ENCODE measurements around the gene VPS13A. TPM values are rescaled to one million over a fixed set of nuclear protein-coding genes. Genes with fewer than 3 reads are reported as not detected.

The VPS13A gene
- total RNA-seq, 1 donor from 2014 or later, result 30.5 TPM

DNA sequence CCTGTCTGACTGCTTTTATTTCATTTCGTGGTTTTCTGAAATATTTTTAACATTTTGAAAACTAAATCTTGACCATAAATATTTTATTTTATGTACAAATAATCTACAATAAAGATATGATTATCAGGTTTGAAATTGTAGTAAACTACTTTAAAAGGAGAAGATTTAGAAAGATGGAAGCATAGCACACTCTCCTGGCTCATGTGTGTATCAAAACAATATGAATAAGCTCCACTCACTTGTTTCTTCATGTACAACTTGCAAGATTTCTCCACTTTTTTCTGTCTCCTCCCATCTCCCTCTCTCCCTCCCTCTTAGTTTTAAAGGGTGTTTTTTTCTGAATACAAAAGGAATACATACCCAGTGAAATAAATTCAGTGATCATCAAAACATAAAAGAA is 15.4 kb upstream of the VPS13A start:
- Mint-ChIP-seq H3K9me3 (no peaks in the 10 kb centered on the region), H3K4me3 (no peak overlapping the region), H3K4me1 (ENCODE audit: unreplicated experiment) (no peaks in the 10 kb centered on the region), H3K36me3 (no peaks in the 10 kb centered on the region), H3K27me3 (peaks cover 5% of the 10 kb centered on the region), H3K27ac (no peak overlapping the region)
- TF ChIP-seq, protein P1, sequence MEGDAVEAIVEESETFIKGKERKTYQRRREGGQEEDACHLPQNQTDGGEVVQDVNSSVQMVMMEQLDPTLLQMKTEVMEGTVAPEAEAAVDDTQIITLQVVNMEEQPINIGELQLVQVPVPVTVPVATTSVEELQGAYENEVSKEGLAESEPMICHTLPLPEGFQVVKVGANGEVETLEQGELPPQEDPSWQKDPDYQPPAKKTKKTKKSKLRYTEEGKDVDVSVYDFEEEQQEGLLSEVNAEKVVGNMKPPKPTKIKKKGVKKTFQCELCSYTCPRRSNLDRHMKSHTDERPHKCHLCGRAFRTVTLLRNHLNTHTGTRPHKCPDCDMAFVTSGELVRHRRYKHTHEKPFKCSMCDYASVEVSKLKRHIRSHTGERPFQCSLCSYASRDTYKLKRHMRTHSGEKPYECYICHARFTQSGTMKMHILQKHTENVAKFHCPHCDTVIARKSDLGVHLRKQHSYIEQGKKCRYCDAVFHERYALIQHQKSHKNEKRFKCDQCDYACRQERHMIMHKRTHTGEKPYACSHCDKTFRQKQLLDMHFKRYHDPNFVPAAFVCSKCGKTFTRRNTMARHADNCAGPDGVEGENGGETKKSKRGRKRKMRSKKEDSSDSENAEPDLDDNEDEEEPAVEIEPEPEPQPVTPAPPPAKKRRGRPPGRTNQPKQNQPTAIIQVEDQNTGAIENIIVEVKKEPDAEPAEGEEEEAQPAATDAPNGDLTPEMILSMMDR (conservative IDR thresholded peaks at IDR 0.05), result no peak
- DNase-seq (ENCODE audit: extremely low spot score, unreplicated experiment), result no peak

DNA sequence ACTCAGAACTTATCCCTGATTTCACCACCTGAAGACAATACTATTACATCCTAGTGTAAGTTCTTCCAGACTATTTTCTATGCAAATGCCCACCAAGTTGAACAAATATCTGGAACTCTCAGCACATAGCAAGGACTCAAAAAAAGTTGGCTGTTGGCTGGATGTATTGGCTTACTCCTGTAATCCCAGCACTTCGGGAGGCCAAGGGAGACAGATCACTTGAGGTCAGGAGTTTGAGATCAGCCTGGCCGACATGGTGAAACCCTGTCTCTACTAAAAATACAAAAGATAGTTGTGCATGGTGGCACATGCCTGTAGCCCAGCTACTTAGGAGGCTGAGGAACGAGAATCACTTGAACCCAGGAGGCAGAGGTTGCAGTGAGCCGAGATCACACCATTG is 15.0 kb upstream of the VPS13A start:
- no peaks in the 10 kb centered on the region for H3K36me3 Mint-ChIP-seq
- no peaks in the 10 kb centered on the region for H3K4me1 Mint-ChIP-seq (ENCODE audit: unreplicated experiment)
- no peak overlapping the region for H3K27ac Mint-ChIP-seq
- H3K9me3 Mint-ChIP-seq, result no peaks in the 10 kb centered on the region
- DNase-seq (ENCODE audit: extremely low spot score, unreplicated experiment), result no peak
- no peak overlapping the region for H3K4me3 Mint-ChIP-seq
- TF ChIP-seq, protein P1 (conservative IDR thresholded peaks at IDR 0.05), result no peak
- H3K27me3 Mint-ChIP-seq, result peaks cover 5% of the 10 kb centered on the region

DNA sequence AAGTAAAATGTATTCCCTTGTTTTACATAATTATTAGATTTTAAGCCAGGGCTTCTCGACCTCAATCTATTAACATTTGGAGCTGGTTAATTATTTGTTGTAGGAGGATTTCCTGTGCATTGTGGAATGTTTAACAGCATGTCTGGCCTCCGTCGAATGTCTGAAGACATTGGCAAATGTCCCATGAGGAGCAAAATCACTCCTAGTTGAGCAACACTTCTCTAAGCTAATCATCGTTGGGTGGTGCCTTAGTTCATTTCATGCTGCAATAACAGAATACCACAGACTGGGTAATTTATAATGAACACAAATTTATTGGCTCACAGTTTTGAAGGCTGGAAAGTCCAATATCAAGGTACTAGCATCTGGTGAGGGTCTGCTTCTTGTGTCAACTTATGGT is 13.4 kb upstream of the VPS13A start:
- no peaks in the 10 kb centered on the region for H3K4me1 Mint-ChIP-seq (ENCODE audit: unreplicated experiment)
- TF ChIP-seq, protein P1 (conservative IDR thresholded peaks at IDR 0.05), result no peak

DNA sequence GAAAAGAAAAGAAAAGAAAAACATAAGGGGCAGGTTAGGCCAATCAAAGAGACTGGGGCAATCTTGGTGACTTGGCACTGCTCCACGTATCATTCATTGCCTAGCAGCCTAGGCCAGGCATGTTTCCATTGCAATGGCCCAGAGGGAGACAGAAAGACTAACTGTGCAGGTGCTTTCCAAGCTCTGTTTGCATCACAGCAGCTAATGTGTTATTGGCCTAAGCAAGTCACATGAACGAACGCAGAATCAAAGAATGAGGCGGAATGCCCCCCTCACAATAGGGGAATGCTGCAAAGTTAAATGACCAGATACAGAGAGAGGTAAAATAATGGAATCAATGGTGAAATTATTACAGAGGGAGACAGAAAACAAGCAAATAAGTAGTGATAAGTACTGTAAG is 11.1 kb upstream of the VPS13A start:
- TF ChIP-seq, protein P1 (conservative IDR thresholded peaks at IDR 0.05), result no peak
- H3K27ac Mint-ChIP-seq, result no peak overlapping the region
- DNase-seq (ENCODE audit: extremely low spot score, unreplicated experiment), result no peak
- H3K36me3 Mint-ChIP-seq, result no peaks in the 10 kb centered on the region
- H3K27me3 Mint-ChIP-seq, result peaks cover 3% of the 10 kb centered on the region
- no peak overlapping the region for H3K4me3 Mint-ChIP-seq
- H3K4me1 Mint-ChIP-seq (ENCODE audit: unreplicated experiment), result peaks cover 4% of the 10 kb centered on the region
- no peaks in the 10 kb centered on the region for H3K9me3 Mint-ChIP-seq

More for the DNA sequence above, 13.4 kb upstream of the VPS13A start:
- no peak overlapping the region for H3K27ac Mint-ChIP-seq
- no peak for DNase-seq (ENCODE audit: extremely low spot score, unreplicated experiment)
- no peaks in the 10 kb centered on the region for H3K36me3 Mint-ChIP-seq
- H3K27me3 Mint-ChIP-seq, result peaks cover 3% of the 10 kb centered on the region
- no peak overlapping the region for H3K4me3 Mint-ChIP-seq
- no peaks in the 10 kb centered on the region for H3K9me3 Mint-ChIP-seq

DNA sequence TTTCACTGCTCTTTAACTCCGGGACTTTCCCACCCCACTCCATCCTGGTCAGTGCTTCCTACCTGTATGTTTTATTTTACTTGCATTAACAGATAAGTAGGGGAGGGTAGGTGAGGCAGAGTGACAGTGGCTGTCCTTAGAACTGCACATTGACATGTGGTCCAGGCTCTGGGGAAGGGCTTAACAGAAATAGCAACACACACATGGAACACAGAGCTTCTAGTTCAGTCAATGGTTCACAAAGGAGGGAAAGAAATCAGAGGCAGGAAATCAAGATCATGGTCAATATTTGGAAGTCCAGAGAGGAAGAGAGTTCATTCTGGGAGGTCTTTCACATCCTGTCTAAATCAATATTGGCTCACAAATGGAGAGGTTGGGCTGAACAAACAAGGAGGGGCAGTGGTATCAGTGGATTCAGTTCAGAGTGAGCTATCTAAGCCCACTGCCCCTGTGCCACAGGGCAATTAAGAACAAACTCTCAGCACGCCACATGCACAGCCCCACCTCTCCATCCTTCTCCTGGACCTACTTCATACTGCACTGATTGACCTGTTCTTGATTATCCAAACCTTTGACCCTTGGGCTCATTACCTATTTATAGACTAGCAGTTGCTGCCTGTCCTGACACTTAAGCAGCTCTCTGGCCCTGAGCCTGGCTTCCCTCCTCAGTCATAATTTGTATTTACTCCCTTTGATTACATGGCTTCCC is 6.2 kb upstream of the VPS13A start:
- Mint-ChIP-seq H3K9me3 (no peaks in the 10 kb centered on the region), H3K4me3 (no peak overlapping the region), H3K36me3 (no peaks in the 10 kb centered on the region), H3K27me3 (peaks cover 8% of the 10 kb centered on the region), H3K4me1 (ENCODE audit: unreplicated experiment) (peaks cover 4% of the 10 kb centered on the region), H3K27ac (no peak overlapping the region)
- TF ChIP-seq, protein P1 (conservative IDR thresholded peaks at IDR 0.05), result no peak
- DNase-seq (ENCODE audit: extremely low spot score, unreplicated experiment), result no peak
